ENCODE data around the gene IGSF22.

DNA sequence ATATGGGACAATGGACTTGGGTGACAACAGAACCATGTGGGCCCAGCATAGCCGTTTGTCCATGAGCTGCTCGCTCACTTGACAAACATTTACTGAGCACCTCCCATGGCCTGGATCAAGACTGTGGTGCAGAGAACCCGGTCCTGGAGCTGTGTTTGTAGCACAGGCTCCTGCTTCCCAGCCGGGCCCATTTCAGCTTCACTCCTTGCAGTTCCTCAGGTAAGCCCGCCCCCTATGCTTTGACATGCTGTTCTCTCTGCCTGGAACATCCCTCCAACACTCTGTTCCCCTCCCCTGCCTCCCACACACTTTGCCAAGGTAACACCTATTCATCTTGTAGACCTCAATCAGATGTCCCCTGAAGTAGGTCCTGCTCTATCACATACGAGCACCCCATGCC is 19.3 kb upstream of the IGSF22 start:
- TF ChIP-seq, protein P1, sequence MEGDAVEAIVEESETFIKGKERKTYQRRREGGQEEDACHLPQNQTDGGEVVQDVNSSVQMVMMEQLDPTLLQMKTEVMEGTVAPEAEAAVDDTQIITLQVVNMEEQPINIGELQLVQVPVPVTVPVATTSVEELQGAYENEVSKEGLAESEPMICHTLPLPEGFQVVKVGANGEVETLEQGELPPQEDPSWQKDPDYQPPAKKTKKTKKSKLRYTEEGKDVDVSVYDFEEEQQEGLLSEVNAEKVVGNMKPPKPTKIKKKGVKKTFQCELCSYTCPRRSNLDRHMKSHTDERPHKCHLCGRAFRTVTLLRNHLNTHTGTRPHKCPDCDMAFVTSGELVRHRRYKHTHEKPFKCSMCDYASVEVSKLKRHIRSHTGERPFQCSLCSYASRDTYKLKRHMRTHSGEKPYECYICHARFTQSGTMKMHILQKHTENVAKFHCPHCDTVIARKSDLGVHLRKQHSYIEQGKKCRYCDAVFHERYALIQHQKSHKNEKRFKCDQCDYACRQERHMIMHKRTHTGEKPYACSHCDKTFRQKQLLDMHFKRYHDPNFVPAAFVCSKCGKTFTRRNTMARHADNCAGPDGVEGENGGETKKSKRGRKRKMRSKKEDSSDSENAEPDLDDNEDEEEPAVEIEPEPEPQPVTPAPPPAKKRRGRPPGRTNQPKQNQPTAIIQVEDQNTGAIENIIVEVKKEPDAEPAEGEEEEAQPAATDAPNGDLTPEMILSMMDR (IDR thresholded peaks at IDR 0.05), result no peak
- TF ChIP-seq POLR2AphosphoS5 (IDR thresholded peaks at IDR 0.05; ENCODE audit: insufficient read depth in 1 of 2, low read depth in 1 of 2) (no peak), POLR2A (IDR thresholded peaks at IDR 0.05) (no peak)
